Heart right ventricle (tissue), 16 donors: ENCODE data around the gene DOCK4. TPM values are rescaled to one million over a fixed set of nuclear protein-coding genes. Genes with fewer than 3 reads are reported as not detected.

Source experiments
- ATAC-seq, 8 donors: fragments of 200-7000 bp; cut with Tn5 transposase; one replicate each; pipeline ENCODE4 v1.9.1; 2020; ENCODE audit warnings: mild to moderate bottlenecking in 8 of 8, moderate library complexity in 8 of 8, moderate number of reproducible peaks in 1 of 8
- DNase-seq, 2 donors: peaks; one replicate each; pipeline ENCODE4 v3.0.0-alpha.2; 2020
- H3K27ac ChIP-seq, 10 donors: fragments of 200-600 bp; sonication (generic) in 2 of 10; one replicate each; pipeline versions ENCODE4 v1.5.0 to v1.8.0; 2020 to 2022; ENCODE audit warnings: mild to moderate bottlenecking in 3 of 10
- H3K27me3 ChIP-seq, 7 donors: fragments of 200-600 bp; one replicate each; pipeline ENCODE4 v1.8.0; 2021 to 2022; ENCODE audit warnings: mild to moderate bottlenecking in 2 of 7
- H3K36me3 ChIP-seq, 9 donors: fragments of 200-600 bp; sonication (generic) in 1 of 9; one replicate each; pipeline versions ENCODE4 v1.5.0 to v1.8.0; 2020 to 2022; ENCODE audit warnings: mild to moderate bottlenecking in 2 of 9
- H3K4me1 ChIP-seq, 9 donors: fragments of 200-600 bp; sonication (generic) in 1 of 9; one replicate each; pipeline versions ENCODE4 v1.5.0 to v1.8.0; 2020 to 2022; ENCODE audit warnings: mild to moderate bottlenecking in 4 of 9
- H3K4me3 ChIP-seq, 10 donors: fragments of 200-600 bp; sonication (generic) in 2 of 10; one replicate each; pipeline versions ENCODE4 v1.5.0 to v1.8.0; 2020 to 2022; ENCODE audit warnings: mild to moderate bottlenecking in 7 of 10, moderate library complexity in 2 of 10
- H3K9me3 ChIP-seq, 11 donors: fragments of 200-600 bp in 10 of 11; sonication (generic) in 2 of 11; one replicate each; pipeline versions ENCODE4 v1.5.0 to v1.8.0; 2013 to 2022; ENCODE audit warnings: mild to moderate bottlenecking in 2 of 11, control low read depth in 1 of 11, moderate library complexity in 1 of 11
- CTCF ChIP-seq, 9 donors: fragments of 200-600 bp; sonication (generic) in 2 of 9; IDR thresholded peaks; one replicate each; pipeline versions ENCODE4 v1.5.0 to v1.8.0; 2021 to 2022; ENCODE audit warnings: antibody characterized with exemption in 9 of 9, mild to moderate bottlenecking in 5 of 9, moderate library complexity in 1 of 9
- WGBS, 2 donors: extraction: QIAGEN DNeasy Blood & Tissue Kit; methylation state at CpG; one replicate each; pipeline ENCODE4 v1.1.7; 2013; ENCODE audit warnings: inconsistent platforms in 1 of 2; 5-methylcytosine and 5-hydroxymethylcytosine counted together
- intact Hi-C, 10 donors: fragments of 100-400 bp; cut with DNase I; formaldehyde crosslinking; loops; one replicate each; pipeline versions ENCODE4 v1.11.1 to v1.14.2; 2022
- polyA plus RNA-seq, 2 donors: library from polyadenylated mRNA; stranded (reverse); fragments of 200-250 nt; gene quantifications; one replicate each; pipeline ENCODE4 v1.2.3, GENCODE V29; 2013
- total RNA-seq, 10 donors: library from RNA; stranded (reverse); fragmentation: NEBNext Ultra II Directional in 3 of 10; extraction: Animal tissue kit (Norgen Biotek cat#: 25700) in 3 of 10; gene quantifications; one replicate each; pipeline versions ENCODE4 v1.2.1 to v1.2.4, GENCODE V29; 2021 to 2023
- donor health status: Arrhythmogenic right ventricular cardiomyopathy.
- donor health status: ischemic (EF 13 %, LVEDD 7.1; RV severe dilation, severe dysfunction).
- donor health status: healthy with polysubstance abuse.
- donor health status: DM: no; HTN: yes; CAD: no.
- donor health status: DM: no; HTN: no; CAD: no.
- donor health status: ischemic (EF 25% LVEDD 6.9; RV normal size, moderate dysfunction).
- donor health status: ischemic (EF 25% LVEDD 5.7; RV mildly dilated, moderate dysfunction).
- donor health status: healthy.
- donor health status: DM: yes; HTN: yes; CAD: no.
- donor health status: Ischemic cardiomyopathy.
- donor health status: ischemic (EF 35%, LVEDD 5.7; RV mildly dilated, moderate dysfunction).
- donor health status: nonischemic (EF 11% LVEDD 7.7; RV severe dilation, severe dysfunction).
- donor health status: DM: yes; HTN: yes; CAD: no.
- donor health status: PGD.
- donor health status: ischemic (EF 29% LVEDD 5.4; RV normal size, mild dysfunction).
- donor health status: nonischemic (EF 23%, LVEDD 6.1; RV moderate dilation, normal function).

DOCK4 gene
- total and polyA plus RNA-seq, 12 donors = 2.6 to 26.8 (median 14.7) TPM

GRCh38 chr7:112205343-112206237 is 609 bp downstream of the DOCK4 start:
- Histone ChIP-seq H3K4me3 (peak overlapping the region; percentile 71 to 98 (median 92)), H3K36me3 (no peaks in the 10 kb centered on the region), H3K27me3 (peaks cover 0 to 12% (median 0%) of the 10 kb centered on the region in 7 donors), H3K9me3 (no peaks in the 10 kb centered on the region), H3K4me1 (peaks cover 2 to 40% (median 33%) of the 10 kb centered on the region in 9 donors), H3K27ac (peak overlapping the region; percentile 78 to 95 (median 92))
- ATAC-seq = peak; percentile 38 to 70 (median 50)
- TF ChIP-seq CTCF (IDR thresholded peaks at IDR 0.05) = no peak
- DNase-seq = peak; percentile 64 to 77
- intact Hi-C loops = loop anchor here in 8 of 10 donors (5.0 to 10.0 kb wide), 11 partner anchors 71 to 341 kb away; partner anchors contain the start of gene IFRD1 (in 1 of the 8)
- WGBS, 2 donors = 0 to 1% methylated on average over 68 to 69 of the region's 69 CpGs

GRCh38 chr7:112204499-112205342 is 1.5 kb downstream of the DOCK4 start:
- WGBS, 2 donors = 2% methylated on average over 14 of the region's 14 CpGs
- Histone ChIP-seq H3K36me3 (no peaks in the 10 kb centered on the region), H3K27me3 (peaks cover 0 to 12% (median 0%) of the 10 kb centered on the region in 7 donors), H3K27ac (peak overlapping the region; percentile 78 to 95 (median 92)), H3K4me1 (peaks cover 2 to 44% (median 33%) of the 10 kb centered on the region in 9 donors), H3K9me3 (no peaks in the 10 kb centered on the region), H3K4me3 (peak overlapping the region; percentile 71 to 98 (median 92))
- intact Hi-C loops = loop anchor here in 8 of 10 donors (5.0 to 10.0 kb wide), 13 partner anchors 42 to 340 kb away; partner anchors contain the start of gene IFRD1 (in 1 of the 8)
- ATAC-seq = peak in 3 of 8 donors; percentile 4 to 15 (median 7)
- TF ChIP-seq CTCF (IDR thresholded peaks at IDR 0.05) = no peak
- DNase-seq = peak in 1 of 2 donors; percentile 16

GRCh38 chr7:112203365-112203739 is 2.8 kb downstream of the DOCK4 start:
- 63 to 79% methylated on average over 4 of the region's 4 CpGs for WGBS, 2 donors
- Histone ChIP-seq H3K27me3 (peaks cover 0 to 12% (median 0%) of the 10 kb centered on the region in 7 donors), H3K4me3 (peak overlapping the region in 6 of 10 donors; percentile 71 to 98 (median 94)), H3K9me3 (no peaks in the 10 kb centered on the region), H3K27ac (peak overlapping the region in 3 of 10 donors; percentile 4 to 90 (median 24)), H3K4me1 (peaks cover 2 to 58% (median 33%) of the 10 kb centered on the region in 9 donors), H3K36me3 (no peaks in the 10 kb centered on the region)
- DNase-seq (no peak), ATAC-seq (no peak)
- TF ChIP-seq CTCF (IDR thresholded peaks at IDR 0.05) = no peak
- intact Hi-C loops = loop anchor here in 5 of 10 donors (5.0 to 10.0 kb wide), 9 partner anchors 41 to 339 kb away; no protein-coding TSS in a partner anchor
